Stimulated activated CD4-positive, alpha-beta T cell treated with anti-CD3 and anti-CD28 coated beads, Interleukin-15, amount 100 ng/mL, for 24 hours (primary cell): ENCODE measurements around the gene TCF15.

ENCODE experiments used
- DNase-seq: peaks from one replicate; pipeline ENCODE4 v3.0.0-alpha.2; 2020

The TCF15 gene

GRCh38 chr20:575230-575629 lies 34.9 kb downstream of the TCF15 start:
- no peak for DNase-seq

GRCh38 chr20:574297-574942 lies 35.7 kb downstream of the TCF15 start:
- no peak for DNase-seq

- DNase-seq = no peak
Measured at GRCh38 chr20:573414-574296, 36.5 kb downstream of the TCF15 start.

GRCh38 chr20:572727-573126 lies 37.4 kb downstream of the TCF15 start:
- DNase-seq = no peak

- no peak for DNase-seq
Measured at GRCh38 chr20:571754-572441, 38.2 kb downstream of the TCF15 start.

- DNase-seq = no peak
Measured at GRCh38 chr20:568673-569415, 41.3 kb downstream of the TCF15 start.

GRCh38 chr20:568097-568652 lies 41.9 kb downstream of the TCF15 start:
- no peak for DNase-seq

- DNase-seq = no peak
Measured at GRCh38 chr20:564192-564591, 45.9 kb downstream of the TCF15 start.

- DNase-seq = no peak
Measured at GRCh38 chr20:563187-563586, 46.9 kb downstream of the TCF15 start.

GRCh38 chr20:562232-562897 lies 47.7 kb downstream of the TCF15 start:
- DNase-seq = no peak

- DNase-seq = peak; percentile 68
Measured at GRCh38 chr20:561437-562231, 48.5 kb downstream of the TCF15 start.

GRCh38 chr20:560680-561079 lies 49.4 kb downstream of the TCF15 start:
- no peak for DNase-seq

GRCh38 chr20:558117-558516 lies 52.0 kb downstream of the TCF15 start:
- no peak for DNase-seq

- DNase-seq = no peak
Measured at GRCh38 chr20:556984-557383, 53.1 kb downstream of the TCF15 start.

GRCh38 chr20:555976-556385 lies 54.1 kb downstream of the TCF15 start:
- no peak for DNase-seq
